DOHH2 (cell line): ENCODE data around the gene ATG14.
A peak's percentile ranks its signal among the peaks of the same experiment; 100 is the strongest.

Experiments used
- H3F3A ChIP-seq: fragments of 200-600 bp; sonication (generic), shearing (Covaris generic); 2 replicates; pipeline ENCODE4 v1.6.0; 2016; ENCODE audit warnings: antibody characterized with exemption, mild to moderate bottlenecking; ENCODE audit not compliant: control insufficient read depth, insufficient read depth
- H3K27ac ChIP-seq: fragments of 200-600 bp; sonication (generic); 2 replicates; pipeline ENCODE4 v1.5.1; 2014; ENCODE audit warnings: low read depth, mild to moderate bottlenecking, low read length, moderate library complexity
- H3K27me3 ChIP-seq: fragments of 200-600 bp; sonication (generic); 2 replicates; pipeline ENCODE4 v1.6.1; 2014; ENCODE audit warnings: mild to moderate bottlenecking, low read length, mixed read lengths; ENCODE audit not compliant: control insufficient read depth
- H3K36me3 ChIP-seq: fragments of 200-600 bp; sonication (generic); 2 replicates; pipeline ENCODE4 v1.6.1; 2014; ENCODE audit warnings: mild to moderate bottlenecking, low read length, moderate library complexity, mixed read lengths; ENCODE audit not compliant: control insufficient read depth
- H3K4me1 ChIP-seq: fragments of 200-600 bp; sonication (generic); 2 replicates; pipeline ENCODE4 v1.6.1; 2014; ENCODE audit warnings: mild to moderate bottlenecking, low read length, mixed read lengths; ENCODE audit not compliant: control insufficient read depth
- H3K4me2 ChIP-seq: fragments of 200-600 bp; sonication (generic); 2 replicates; pipeline ENCODE4 v1.6.0; 2014; ENCODE audit warnings: mild to moderate bottlenecking, low read length, moderate library complexity
- H3K4me3 ChIP-seq: fragments of 200-600 bp; sonication (generic); 2 replicates; pipeline ENCODE4 v1.5.1; 2014; ENCODE audit warnings: mild to moderate bottlenecking, low read length, mixed read lengths
- H3K79me2 ChIP-seq: fragments of 200-600 bp; sonication (generic); 2 replicates; pipeline ENCODE4 v1.6.1; 2014; ENCODE audit warnings: mild to moderate bottlenecking, low read length, mixed read lengths; ENCODE audit not compliant: control insufficient read depth
- H3K9me2 ChIP-seq: fragments of 200-600 bp; sonication (generic); replicated peaks from 2 replicates; pipeline ENCODE4 v1.6.1; 2014; ENCODE audit warnings: mild to moderate bottlenecking, low read length, mixed read lengths; ENCODE audit not compliant: control insufficient read depth
- H3K9me3 ChIP-seq: fragments of 200-600 bp; sonication (generic); 2 replicates; pipeline ENCODE4 v1.6.1; 2014; ENCODE audit warnings: antibody characterized with exemption, low read length, mixed read lengths; ENCODE audit not compliant: control insufficient read depth, insufficient read depth
- H4K20me1 ChIP-seq: fragments of 200-600 bp; sonication (generic); 2 replicates; pipeline ENCODE4 v1.6.0; 2014; ENCODE audit warnings: low read depth, mild to moderate bottlenecking, antibody characterized with exemption, low read length, moderate library complexity; ENCODE audit not compliant: control insufficient read depth, insufficient read depth
- CTCF ChIP-seq: fragments of 200-600 bp; sonication (generic); IDR thresholded peaks from one replicate; pipeline ENCODE4 v1.5.1; 2014; ENCODE audit warnings: antibody characterized with exemption, mild to moderate bottlenecking, low read depth, low read length; ENCODE audit not compliant: poor library complexity, severe bottlenecking
- EZH2phosphoT487 ChIP-seq: fragments of 200-600 bp; sonication (generic); IDR thresholded peaks from 2 replicates; pipeline ENCODE4 v1.6.1; 2017; ENCODE audit warnings: borderline replicate concordance, mild to moderate bottlenecking, antibody characterized with exemption, low read length, moderate library complexity, mixed read lengths

The ATG14 gene

DNA sequence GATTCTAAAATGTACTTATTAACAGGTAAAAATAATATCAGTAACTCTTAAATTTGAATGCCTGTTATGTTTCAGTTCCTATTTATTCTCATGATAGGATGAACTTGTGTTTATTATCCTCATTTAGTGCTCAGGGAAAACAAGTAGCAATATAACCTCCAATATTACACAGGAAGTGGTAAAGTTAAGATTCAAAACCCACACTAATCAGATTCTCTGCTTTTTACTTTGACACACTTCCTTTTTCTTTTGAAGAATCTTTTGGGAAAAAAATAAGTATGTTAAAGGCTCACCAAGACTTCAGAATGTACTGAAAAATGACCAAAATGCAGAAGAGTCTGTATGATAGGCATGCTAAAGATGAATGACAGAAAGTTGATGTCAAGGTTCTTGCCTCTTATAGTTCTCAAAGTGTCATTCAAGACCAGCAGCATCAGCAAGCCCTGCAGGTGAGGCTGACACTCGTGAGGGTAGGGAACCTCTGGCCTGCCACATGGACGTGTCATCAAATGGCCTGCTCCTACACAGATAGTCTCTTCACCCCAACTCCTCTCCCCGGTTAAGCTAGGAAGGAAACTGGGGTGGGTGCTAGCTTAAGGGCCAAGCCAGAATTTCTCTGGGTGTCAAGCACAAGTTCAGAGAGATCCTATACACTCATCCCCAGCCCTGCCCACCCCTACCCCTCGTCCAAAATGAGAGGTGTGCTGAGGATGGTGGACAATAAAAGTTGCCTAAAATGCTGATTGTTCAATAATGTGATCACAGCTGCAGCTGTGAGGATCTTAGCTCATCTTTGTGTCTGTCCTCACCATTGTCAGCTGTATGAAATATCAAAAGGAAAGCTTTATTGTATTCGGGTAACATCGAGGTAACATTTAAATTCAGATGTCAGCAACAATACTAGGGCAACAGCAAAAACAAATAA is 22.5 kb upstream of the ATG14 start:
- Histone ChIP-seq H3K36me3 (no peaks in the 10 kb centered on the region), H3K4me2 (no peak overlapping the region), H3K79me2 (no peaks in the 10 kb centered on the region), H3K9me2 (no peaks in the 10 kb centered on the region), H3K27me3 (peaks cover 19% of the 10 kb centered on the region), H3K4me3 (no peak overlapping the region), H3F3A (no peaks in the 10 kb centered on the region), H4K20me1 (no peaks in the 10 kb centered on the region), H3K27ac (no peak overlapping the region), H3K4me1 (peaks cover 3% of the 10 kb centered on the region; the same call in 1 of the 2 replicates), H3K9me3 (no peaks in the 10 kb centered on the region)
- no peak for TF ChIP-seq CTCF
- no peak for TF ChIP-seq EZH2phosphoT487

GRCh38 chr14:55432628-55433027 is 21.0 kb upstream of the ATG14 start:
- no peaks in the 10 kb centered on the region for H3F3A ChIP-seq
- no peak overlapping the region for H3K4me2 ChIP-seq
- no peaks in the 10 kb centered on the region for H3K9me2 ChIP-seq
- H3K4me3 ChIP-seq = no peak overlapping the region
- no peak overlapping the region for H3K27ac ChIP-seq
- peaks cover 3% of the 10 kb centered on the region; the same call in 1 of the 2 replicates for H3K4me1 ChIP-seq
- no peaks in the 10 kb centered on the region for H3K9me3 ChIP-seq
- no peaks in the 10 kb centered on the region for H4K20me1 ChIP-seq
- peaks cover 15% of the 10 kb centered on the region for H3K27me3 ChIP-seq
- TF ChIP-seq CTCF (no peak), EZH2phosphoT487 (no peak)
- H3K36me3 ChIP-seq = no peaks in the 10 kb centered on the region
- no peaks in the 10 kb centered on the region for H3K79me2 ChIP-seq

DNA sequence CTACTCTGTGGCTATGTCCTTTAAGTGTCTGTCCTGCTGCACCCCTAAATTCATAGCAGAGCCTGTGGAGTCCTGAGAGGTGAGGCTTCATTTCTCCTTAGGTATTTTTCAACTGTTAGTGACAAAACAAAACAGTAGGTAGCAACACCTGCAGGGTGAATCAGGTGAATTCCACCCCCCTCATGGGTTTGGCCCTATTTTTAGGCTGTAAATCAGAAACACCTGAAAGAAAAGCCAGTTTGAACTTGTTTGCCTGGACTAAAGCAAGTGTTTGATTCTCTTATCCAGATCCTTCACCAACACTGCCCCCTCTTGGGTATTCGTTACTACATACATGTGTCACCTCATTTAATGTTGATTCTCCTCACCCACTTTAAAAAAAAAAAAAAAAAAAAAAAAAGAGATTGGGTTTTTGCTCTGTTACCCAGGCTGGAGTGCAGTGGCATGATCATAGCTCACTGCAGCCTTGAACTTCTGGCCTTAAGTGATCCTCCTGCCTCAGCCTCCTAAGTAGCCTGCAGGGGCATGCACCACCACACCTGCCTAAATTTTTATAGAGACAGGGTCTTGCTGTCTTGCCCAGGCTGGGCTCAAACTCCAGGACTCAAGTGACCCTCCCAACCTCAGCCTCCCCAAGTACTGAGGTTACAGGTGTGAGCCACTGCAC is 18.5 kb upstream of the ATG14 start:
- Histone ChIP-seq H3K4me2 (no peak overlapping the region), H3K9me2 (no peaks in the 10 kb centered on the region), H4K20me1 (no peaks in the 10 kb centered on the region), H3K36me3 (no peaks in the 10 kb centered on the region), H3F3A (no peaks in the 10 kb centered on the region), H3K27ac (no peak overlapping the region), H3K9me3 (no peaks in the 10 kb centered on the region), H3K79me2 (no peaks in the 10 kb centered on the region), H3K27me3 (peaks cover 11% of the 10 kb centered on the region; the same call in 1 of the 2 replicates), H3K4me3 (no peak overlapping the region), H3K4me1 (peaks cover 3% of the 10 kb centered on the region; the same call in 1 of the 2 replicates)
- TF ChIP-seq CTCF (peak; percentile 51), EZH2phosphoT487 (no peak)
